H1 (cell line): ENCODE measurements around the gene PCDH9.

Experiments used
- SP2 ChIP-seq: IDR thresholded peaks from 2 replicates; pipeline ENCODE4 v1.6.1; 2012; ENCODE audit warnings: mild to moderate bottlenecking, low read length, inconsistent platforms
- TCF12 ChIP-seq: IDR thresholded peaks from 2 replicates; pipeline ENCODE4 v1.6.1; 2011; ENCODE audit warnings: low read depth, mild to moderate bottlenecking, low read length
- TF ChIP-seq, protein P1 (sequence below): IDR thresholded peaks from 2 replicates; pipeline ENCODE4 v1.6.1; 2012; ENCODE audit warnings: inconsistent platforms

DNA sequence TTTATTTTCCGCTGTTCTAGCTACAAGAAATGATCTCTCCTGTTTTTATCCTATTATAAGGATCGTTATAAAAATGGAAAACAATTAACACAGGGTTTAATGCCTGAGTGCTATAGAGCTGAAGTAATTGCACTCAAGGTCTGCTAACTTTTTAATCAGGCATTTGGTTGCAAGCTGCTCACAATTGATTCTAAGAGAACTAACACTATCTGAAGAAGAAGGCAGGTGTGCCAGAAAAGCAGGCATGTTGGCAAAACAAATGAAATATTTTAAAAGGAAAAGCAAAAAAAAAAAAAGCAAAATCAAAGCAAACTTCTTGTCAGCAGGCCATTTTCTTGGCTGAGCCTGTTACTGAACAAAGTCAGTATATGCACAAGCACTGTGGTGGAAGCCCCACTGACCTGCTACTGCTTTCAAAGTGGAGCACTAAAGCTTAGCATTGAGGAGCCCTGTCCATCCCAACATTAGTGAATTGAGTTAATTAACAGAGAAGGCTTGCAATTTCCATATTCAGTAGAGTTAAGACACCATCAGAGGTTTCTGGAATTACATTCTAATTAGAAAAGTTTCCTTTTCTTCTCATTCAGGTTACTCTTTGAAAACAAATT, 574.2 kb downstream of the PCDH9 start:
- no peak for TF ChIP-seq SP2
- TF ChIP-seq, protein P1, sequence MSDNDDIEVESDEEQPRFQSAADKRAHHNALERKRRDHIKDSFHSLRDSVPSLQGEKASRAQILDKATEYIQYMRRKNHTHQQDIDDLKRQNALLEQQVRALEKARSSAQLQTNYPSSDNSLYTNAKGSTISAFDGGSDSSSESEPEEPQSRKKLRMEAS: no peak
- TF ChIP-seq TCF12: no peak
